ENCODE data around the gene MAMDC2.

GRCh38 chr9:70256123-70256551 lies 212.5 kb downstream of the MAMDC2 start:
- TF ChIP-seq, protein P1, sequence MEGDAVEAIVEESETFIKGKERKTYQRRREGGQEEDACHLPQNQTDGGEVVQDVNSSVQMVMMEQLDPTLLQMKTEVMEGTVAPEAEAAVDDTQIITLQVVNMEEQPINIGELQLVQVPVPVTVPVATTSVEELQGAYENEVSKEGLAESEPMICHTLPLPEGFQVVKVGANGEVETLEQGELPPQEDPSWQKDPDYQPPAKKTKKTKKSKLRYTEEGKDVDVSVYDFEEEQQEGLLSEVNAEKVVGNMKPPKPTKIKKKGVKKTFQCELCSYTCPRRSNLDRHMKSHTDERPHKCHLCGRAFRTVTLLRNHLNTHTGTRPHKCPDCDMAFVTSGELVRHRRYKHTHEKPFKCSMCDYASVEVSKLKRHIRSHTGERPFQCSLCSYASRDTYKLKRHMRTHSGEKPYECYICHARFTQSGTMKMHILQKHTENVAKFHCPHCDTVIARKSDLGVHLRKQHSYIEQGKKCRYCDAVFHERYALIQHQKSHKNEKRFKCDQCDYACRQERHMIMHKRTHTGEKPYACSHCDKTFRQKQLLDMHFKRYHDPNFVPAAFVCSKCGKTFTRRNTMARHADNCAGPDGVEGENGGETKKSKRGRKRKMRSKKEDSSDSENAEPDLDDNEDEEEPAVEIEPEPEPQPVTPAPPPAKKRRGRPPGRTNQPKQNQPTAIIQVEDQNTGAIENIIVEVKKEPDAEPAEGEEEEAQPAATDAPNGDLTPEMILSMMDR (conservative IDR thresholded peaks at IDR 0.05 in 1 of 2, IDR thresholded peaks at IDR 0.05 in 1 of 2; ENCODE audit: extremely low read depth in 1 of 2, insufficient read depth in 1 of 2, low read depth in 1 of 2, low read length in 2 of 2), result no peak
- no peak for TF ChIP-seq EZH2 (IDR thresholded peaks at IDR 0.05; ENCODE audit: borderline replicate concordance, low read length)

Measured in mammary epithelial cell (primary cell).